Measurements from ENCODE around the gene UBE2E2. TPM values are rescaled to one million over a fixed set of nuclear protein-coding genes. Genes with fewer than 3 reads are reported as not detected.
A peak's percentile ranks its signal among the peaks of the same experiment; 100 is the strongest.

Gene UBE2E2
- total RNA-seq (2014; rRNA removed; shearing (Covaris generic); ENCODE audit: low replicate concordance) = 10.1 and 14.7 TPM in 2 replicates

- Histone ChIP-seq H3K36me3 (ENCODE audit: insufficient read depth, low read length) (no peaks in the 10 kb centered on the region), H4K20me1 (ENCODE audit: insufficient read depth, low read depth, low read length) (peaks cover 14% of the 10 kb centered on the region; the same call in 1 of the 2 replicates), H3K27me3 (ENCODE audit: low read length) (no peaks in the 10 kb centered on the region), H3K4me3 (ENCODE audit: low read length) (peak within 1 kb of the TSS; percentile 88), H3K9me3 (ENCODE audit: low read length) (no peaks in the 10 kb centered on the region), H3K4me1 (ENCODE audit: low read length) (peaks cover 12% of the 10 kb centered on the region), H3K9ac (ENCODE audit: low read length) (peak within 1 kb of the TSS; percentile 77), H3K4me2 (ENCODE audit: low read depth, low read length, poor library complexity, severe bottlenecking) (peak within 1 kb of the TSS; percentile 95), H3K27ac (ENCODE audit: low read length) (no peak within 1 kb of the TSS), H3K9me2 (replicated peaks; ENCODE audit: insufficient read depth, low read length) (no peaks in the 10 kb centered on the region), H2AFZ (ENCODE audit: low read length) (peak within 1 kb of the TSS; percentile 74), H3K79me2 (ENCODE audit: low read length) (no peaks in the 10 kb centered on the region)
- peak; percentile 84 for DNase-seq
Observed at GRCh38 chr3:23202921-23203707, at the start of gene UBE2E2. TSS of gene UBE2E2 (plus strand) at chr3:23203327.

- Histone ChIP-seq H2AFZ (ENCODE audit: low read length) (no peak overlapping the region), H3K27me3 (ENCODE audit: low read length) (no peaks in the 10 kb centered on the region), H3K9me2 (replicated peaks; ENCODE audit: insufficient read depth, low read length) (no peaks in the 10 kb centered on the region), H3K4me2 (ENCODE audit: low read depth, low read length, poor library complexity, severe bottlenecking) (no peak overlapping the region), H3K4me3 (ENCODE audit: low read length) (no peak overlapping the region), H3K79me2 (ENCODE audit: low read length) (no peaks in the 10 kb centered on the region), H3K9me3 (ENCODE audit: low read length) (no peaks in the 10 kb centered on the region), H3K4me1 (ENCODE audit: low read length) (no peaks in the 10 kb centered on the region), H3K27ac (ENCODE audit: low read length) (no peak overlapping the region), H3K9ac (ENCODE audit: low read length) (no peak overlapping the region), H4K20me1 (ENCODE audit: insufficient read depth, low read depth, low read length) (no peaks in the 10 kb centered on the region), H3K36me3 (ENCODE audit: insufficient read depth, low read length) (no peaks in the 10 kb centered on the region)
- no peak for DNase-seq
Observed at GRCh38 chr3:23153436-23153835, 49.7 kb upstream of the UBE2E2 start.

DNA sequence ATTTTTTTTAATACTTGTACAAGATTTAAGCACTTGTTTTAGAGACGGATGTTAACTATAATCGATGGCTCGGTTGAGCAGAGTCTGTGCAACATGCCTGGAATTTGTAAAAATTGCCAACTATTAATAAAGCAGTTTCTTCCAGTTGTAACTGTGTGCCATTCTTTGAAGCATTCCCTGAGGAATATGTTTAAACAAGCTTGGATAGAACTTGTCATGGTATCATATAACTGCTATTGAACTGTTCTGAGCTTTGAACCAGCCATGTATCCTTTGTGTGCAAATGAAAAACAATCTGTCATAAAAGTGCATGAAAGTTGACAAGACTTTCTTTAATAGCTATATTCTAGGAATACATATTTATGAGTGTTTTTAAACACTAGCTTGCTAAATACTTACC is 45.8 kb upstream of the UBE2E2 start:
- Histone ChIP-seq H3K79me2 (ENCODE audit: low read length) (no peaks in the 10 kb centered on the region), H3K4me2 (ENCODE audit: low read depth, low read length, poor library complexity, severe bottlenecking) (no peak overlapping the region), H3K9me3 (ENCODE audit: low read length) (no peaks in the 10 kb centered on the region), H3K9ac (ENCODE audit: low read length) (no peak overlapping the region), H2AFZ (ENCODE audit: low read length) (no peak overlapping the region), H3K4me1 (ENCODE audit: low read length) (no peaks in the 10 kb centered on the region), H3K27ac (ENCODE audit: low read length) (no peak overlapping the region), H3K27me3 (ENCODE audit: low read length) (no peaks in the 10 kb centered on the region), H3K4me3 (ENCODE audit: low read length) (no peak overlapping the region), H3K9me2 (replicated peaks; ENCODE audit: insufficient read depth, low read length) (no peaks in the 10 kb centered on the region), H3K36me3 (ENCODE audit: insufficient read depth, low read length) (no peaks in the 10 kb centered on the region), H4K20me1 (ENCODE audit: insufficient read depth, low read depth, low read length) (no peaks in the 10 kb centered on the region)
- no peak for DNase-seq

GRCh38 chr3:23159929-23160328 is 43.2 kb upstream of the UBE2E2 start:
- H3K9me2 ChIP-seq (replicated peaks; ENCODE audit: insufficient read depth, low read length) = no peaks in the 10 kb centered on the region
- H3K36me3 ChIP-seq (ENCODE audit: insufficient read depth, low read length) = no peaks in the 10 kb centered on the region
- DNase-seq = no peak
- no peak overlapping the region for H3K27ac ChIP-seq (ENCODE audit: low read length)
- H3K9ac ChIP-seq (ENCODE audit: low read length) = no peak overlapping the region
- no peaks in the 10 kb centered on the region for H3K4me1 ChIP-seq (ENCODE audit: low read length)
- no peak overlapping the region for H3K4me3 ChIP-seq (ENCODE audit: low read length)
- H3K4me2 ChIP-seq (ENCODE audit: low read depth, low read length, poor library complexity, severe bottlenecking) = no peak overlapping the region
- H3K79me2 ChIP-seq (ENCODE audit: low read length) = no peaks in the 10 kb centered on the region
- no peak overlapping the region for H2AFZ ChIP-seq (ENCODE audit: low read length)
- no peaks in the 10 kb centered on the region for H3K27me3 ChIP-seq (ENCODE audit: low read length)
- H4K20me1 ChIP-seq (ENCODE audit: insufficient read depth, low read depth, low read length) = no peaks in the 10 kb centered on the region
- no peaks in the 10 kb centered on the region for H3K9me3 ChIP-seq (ENCODE audit: low read length)

DNA sequence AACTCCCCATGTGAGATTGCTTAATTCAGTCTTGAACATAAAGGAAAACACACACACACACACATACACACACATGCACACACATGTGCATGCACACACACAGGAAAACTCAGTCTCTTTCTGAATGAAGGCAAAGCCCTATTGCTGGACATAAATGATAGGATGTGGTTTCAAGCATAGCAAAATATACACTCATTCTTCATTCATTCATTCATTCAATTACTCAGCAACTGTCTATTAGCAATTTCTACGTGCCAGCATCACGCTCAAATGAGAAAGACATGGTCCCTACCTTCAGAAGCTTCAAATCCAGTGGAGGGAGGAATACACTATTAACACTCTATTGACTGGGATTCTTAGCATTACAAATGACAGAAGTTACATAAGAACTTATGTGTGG is 41.8 kb upstream of the UBE2E2 start:
- Histone ChIP-seq H4K20me1 (ENCODE audit: insufficient read depth, low read depth, low read length) (no peaks in the 10 kb centered on the region), H3K79me2 (ENCODE audit: low read length) (no peaks in the 10 kb centered on the region), H3K9me2 (replicated peaks; ENCODE audit: insufficient read depth, low read length) (no peaks in the 10 kb centered on the region), H3K4me3 (ENCODE audit: low read length) (no peak overlapping the region), H3K27ac (ENCODE audit: low read length) (no peak overlapping the region), H3K4me2 (ENCODE audit: low read depth, low read length, poor library complexity, severe bottlenecking) (no peak overlapping the region), H3K9me3 (ENCODE audit: low read length) (no peaks in the 10 kb centered on the region), H3K9ac (ENCODE audit: low read length) (no peak overlapping the region), H3K27me3 (ENCODE audit: low read length) (no peaks in the 10 kb centered on the region), H3K36me3 (ENCODE audit: insufficient read depth, low read length) (no peaks in the 10 kb centered on the region), H2AFZ (ENCODE audit: low read length) (no peak overlapping the region), H3K4me1 (ENCODE audit: low read length) (no peaks in the 10 kb centered on the region)
- no peak for DNase-seq

- no peak overlapping the region for H2AFZ ChIP-seq (ENCODE audit: low read length)
Observed at GRCh38 chr3:23161896-23162570, 41.1 kb upstream of the UBE2E2 start.

DNA sequence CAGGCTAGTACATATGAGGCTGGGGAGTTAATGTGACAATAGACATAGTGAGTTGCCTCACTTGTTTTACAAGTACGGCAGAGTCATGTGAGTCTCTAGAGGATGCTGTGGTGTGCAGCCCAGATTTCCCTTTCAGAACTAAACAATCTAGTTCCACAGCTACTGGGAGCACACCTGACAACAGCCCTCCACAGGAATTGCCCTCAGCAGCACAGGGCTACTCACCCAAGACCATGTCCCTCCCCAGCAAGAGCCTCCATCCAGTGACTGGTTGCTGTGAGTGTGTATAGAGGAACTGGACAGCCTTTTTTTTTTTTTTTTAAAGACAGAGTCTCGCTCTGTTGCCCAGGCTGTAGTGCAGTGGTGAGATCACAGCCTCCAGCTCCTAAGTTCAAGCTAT is 40.2 kb upstream of the UBE2E2 start:
- no peaks in the 10 kb centered on the region for H3K4me1 ChIP-seq (ENCODE audit: low read length)
- no peak overlapping the region for H3K4me3 ChIP-seq (ENCODE audit: low read length)
- H4K20me1 ChIP-seq (ENCODE audit: insufficient read depth, low read depth, low read length) = no peaks in the 10 kb centered on the region
- H3K9me2 ChIP-seq (replicated peaks; ENCODE audit: insufficient read depth, low read length) = no peaks in the 10 kb centered on the region
- H3K27ac ChIP-seq (ENCODE audit: low read length) = no peak overlapping the region
- H3K79me2 ChIP-seq (ENCODE audit: low read length) = no peaks in the 10 kb centered on the region
- H3K9ac ChIP-seq (ENCODE audit: low read length) = no peak overlapping the region
- H3K9me3 ChIP-seq (ENCODE audit: low read length) = no peaks in the 10 kb centered on the region
- H3K27me3 ChIP-seq (ENCODE audit: low read length) = no peaks in the 10 kb centered on the region
- no peak overlapping the region for H2AFZ ChIP-seq (ENCODE audit: low read length)
- H3K4me2 ChIP-seq (ENCODE audit: low read depth, low read length, poor library complexity, severe bottlenecking) = no peak overlapping the region
- no peaks in the 10 kb centered on the region for H3K36me3 ChIP-seq (ENCODE audit: insufficient read depth, low read length)
- DNase-seq = no peak

More at GRCh38 chr3:23161896-23162570, 41.1 kb upstream of the UBE2E2 start:
- H3K36me3 ChIP-seq (ENCODE audit: insufficient read depth, low read length) = no peaks in the 10 kb centered on the region
- H4K20me1 ChIP-seq (ENCODE audit: insufficient read depth, low read depth, low read length) = no peaks in the 10 kb centered on the region
- no peak overlapping the region for H3K9ac ChIP-seq (ENCODE audit: low read length)
- no peak overlapping the region for H3K4me2 ChIP-seq (ENCODE audit: low read depth, low read length, poor library complexity, severe bottlenecking)
- no peak overlapping the region for H3K27ac ChIP-seq (ENCODE audit: low read length)
- DNase-seq = no peak
- no peak overlapping the region for H3K4me3 ChIP-seq (ENCODE audit: low read length)
- H3K4me1 ChIP-seq (ENCODE audit: low read length) = no peaks in the 10 kb centered on the region
- no peaks in the 10 kb centered on the region for H3K9me2 ChIP-seq (replicated peaks; ENCODE audit: insufficient read depth, low read length)
- H3K9me3 ChIP-seq (ENCODE audit: low read length) = no peaks in the 10 kb centered on the region
- H3K27me3 ChIP-seq (ENCODE audit: low read length) = no peaks in the 10 kb centered on the region
- H3K79me2 ChIP-seq (ENCODE audit: low read length) = no peaks in the 10 kb centered on the region

GRCh38 chr3:23164746-23165145 is 38.4 kb upstream of the UBE2E2 start:
- Histone ChIP-seq H3K27ac (ENCODE audit: low read length) (no peak overlapping the region), H3K4me1 (ENCODE audit: low read length) (no peaks in the 10 kb centered on the region), H3K9me2 (replicated peaks; ENCODE audit: insufficient read depth, low read length) (no peaks in the 10 kb centered on the region), H4K20me1 (ENCODE audit: insufficient read depth, low read depth, low read length) (no peaks in the 10 kb centered on the region), H3K9ac (ENCODE audit: low read length) (no peak overlapping the region), H2AFZ (ENCODE audit: low read length) (no peak overlapping the region), H3K79me2 (ENCODE audit: low read length) (no peaks in the 10 kb centered on the region), H3K27me3 (ENCODE audit: low read length) (no peaks in the 10 kb centered on the region), H3K4me3 (ENCODE audit: low read length) (no peak overlapping the region), H3K4me2 (ENCODE audit: low read depth, low read length, poor library complexity, severe bottlenecking) (no peak overlapping the region), H3K9me3 (ENCODE audit: low read length) (no peaks in the 10 kb centered on the region), H3K36me3 (ENCODE audit: insufficient read depth, low read length) (no peaks in the 10 kb centered on the region)
- no peak for DNase-seq
